CD4-positive, alpha-beta T cell treated with Interleukin-17A for 4 hours (primary cell): ENCODE results near the gene SLC17A4.
"Not testable (repeated sequence)": the region's sequence is repeated elsewhere in the genome, so short reads cannot be mapped to it uniquely, and the experiment has no call there.

Source experiments
- DNase-seq: peaks from one replicate; pipeline ENCODE4 v3.0.0-alpha.2; 2020; ENCODE audit warnings: mixed read lengths

The SLC17A4 gene

GRCh38 chr6:25754535-25754934 is at the start of gene SLC17A4:
Gene SLC17A4, plus strand, starts transcription at chr6:25754742. Its CDS starts 7,221 bp downstream, at chr6:25761963.
- no peak for DNase-seq

GRCh38 chr6:25706314-25707014 is 48.1 kb upstream of the SLC17A4 start:
- DNase-seq, result no peak

- no peak for DNase-seq
Observed at GRCh38 chr6:25709761-25710160, 44.8 kb upstream of the SLC17A4 start.

GRCh38 chr6:25710287-25710686 is 44.3 kb upstream of the SLC17A4 start:
- DNase-seq, result no peak

- DNase-seq, result no peak
Observed at GRCh38 chr6:25713824-25714223, 40.7 kb upstream of the SLC17A4 start.

- no peak for DNase-seq
Observed at GRCh38 chr6:25714765-25715164, 39.8 kb upstream of the SLC17A4 start.

- no peak for DNase-seq
Observed at GRCh38 chr6:25715794-25716193, 38.7 kb upstream of the SLC17A4 start.

GRCh38 chr6:25717866-25718740 is 36.4 kb upstream of the SLC17A4 start:
- no peak for DNase-seq

GRCh38 chr6:25726122-25726911 is 28.2 kb upstream of the SLC17A4 start:
- no peak for DNase-seq

GRCh38 chr6:25727028-25727427 is 27.5 kb upstream of the SLC17A4 start:
- DNase-seq, result no peak

GRCh38 chr6:25730907-25731306 is 23.6 kb upstream of the SLC17A4 start:
- no peak for DNase-seq

GRCh38 chr6:25731721-25732120 is 22.8 kb upstream of the SLC17A4 start:
- DNase-seq, result no peak

GRCh38 chr6:25732468-25733198 is 21.9 kb upstream of the SLC17A4 start:
- no peak for DNase-seq

- no peak for DNase-seq
Observed at GRCh38 chr6:25735261-25735660, 19.3 kb upstream of the SLC17A4 start.

- DNase-seq, result no peak
Observed at GRCh38 chr6:25743868-25744267, 10.7 kb upstream of the SLC17A4 start.

GRCh38 chr6:25745836-25746235 is 8.7 kb upstream of the SLC17A4 start:
- DNase-seq, result no peak

GRCh38 chr6:25746968-25747367 is 7.6 kb upstream of the SLC17A4 start:
- no peak for DNase-seq

GRCh38 chr6:25747477-25747876 is 7.1 kb upstream of the SLC17A4 start:
- DNase-seq, result no peak

- DNase-seq, result no peak
Observed at GRCh38 chr6:25748049-25748448, 6.5 kb upstream of the SLC17A4 start.

GRCh38 chr6:25748601-25749517 is 5.7 kb upstream of the SLC17A4 start:
- DNase-seq, result not testable (repeated sequence)

GRCh38 chr6:25749837-25750236 is 4.7 kb upstream of the SLC17A4 start:
- DNase-seq, result no peak
